Loucy (cell line): ENCODE data around the gene GNB1L.
A peak's percentile ranks its signal among the peaks of the same experiment; 100 is the strongest.

Experiments used
- H2AFZ ChIP-seq: fragments of 200-600 bp; sonication (generic); 2 replicates; pipeline ENCODE4 v1.6.0; 2016; ENCODE audit warnings: antibody characterized with exemption, mild to moderate bottlenecking, low read length, moderate library complexity
- H3F3A ChIP-seq: fragments of 200-600 bp; 2 replicates; pipeline ENCODE4 v1.6.0; 2016; ENCODE audit warnings: antibody characterized with exemption, low read depth, mild to moderate bottlenecking
- H3K27me3 ChIP-seq: fragments of 200-600 bp; sonication (generic); 2 replicates; pipeline ENCODE4 v1.6.1; 2014; ENCODE audit warnings: low read length, mild to moderate bottlenecking; ENCODE audit not compliant: insufficient read depth, poor library complexity, severe bottlenecking
- H3K36me3 ChIP-seq: fragments of 200-600 bp; sonication (generic); 2 replicates; pipeline ENCODE4 v1.6.1; 2016; ENCODE audit warnings: low read length; ENCODE audit not compliant: insufficient read depth
- H3K4me1 ChIP-seq: fragments of 200-600 bp; sonication (generic); 2 replicates; pipeline ENCODE4 v1.5.1; 2014; ENCODE audit warnings: low read length, mild to moderate bottlenecking; ENCODE audit not compliant: insufficient read depth, poor library complexity, severe bottlenecking
- H3K4me2 ChIP-seq: fragments of 200-600 bp; sonication (generic); 2 replicates; pipeline ENCODE4 v1.6.0; 2014; ENCODE audit warnings: antibody characterized with exemption, low read length, low read depth, mild to moderate bottlenecking; ENCODE audit not compliant: poor library complexity, severe bottlenecking
- H3K4me3 ChIP-seq: fragments of 200-600 bp; sonication (generic); 2 replicates; pipeline ENCODE4 v1.5.1; 2014; ENCODE audit warnings: low read length, mild to moderate bottlenecking, mixed read lengths; ENCODE audit not compliant: poor library complexity, severe bottlenecking
- H3K79me2 ChIP-seq: fragments of 200-600 bp; sonication (generic); 2 replicates; pipeline ENCODE4 v1.6.1; 2014; ENCODE audit warnings: low read length; ENCODE audit not compliant: insufficient read depth
- H3K9ac ChIP-seq: fragments of 200-600 bp; sonication (generic); 2 replicates; pipeline ENCODE4 v1.6.0; 2014; ENCODE audit warnings: mild to moderate bottlenecking, low read depth, low read length, moderate library complexity; ENCODE audit not compliant: poor library complexity, severe bottlenecking
- H3K9me2 ChIP-seq: fragments of 200-600 bp; sonication (generic); replicated peaks from 2 replicates; pipeline ENCODE4 v1.6.1; 2016; ENCODE audit warnings: low read depth, low read length, mixed read lengths
- H3K9me3 ChIP-seq: fragments of 200-600 bp; sonication (generic); 2 replicates; pipeline ENCODE4 v1.6.1; 2014; ENCODE audit warnings: mild to moderate bottlenecking, antibody characterized with exemption, low read length, low read depth; ENCODE audit not compliant: insufficient read depth
- H4K20me1 ChIP-seq: fragments of 200-600 bp; sonication (generic); 2 replicates; pipeline ENCODE4 v1.6.0; 2014; ENCODE audit warnings: antibody characterized with exemption, low read length, mild to moderate bottlenecking; ENCODE audit not compliant: insufficient read depth, poor library complexity, severe bottlenecking
- EZH2phosphoT487 ChIP-seq: fragments of 200-600 bp; IDR thresholded peaks from 2 replicates; pipeline ENCODE4 v1.6.1; 2018; ENCODE audit warnings: antibody characterized with exemption, mild to moderate bottlenecking, moderate library complexity, borderline replicate concordance
- TF ChIP-seq, protein P1 (sequence below): fragments of 200-600 bp; sonication (generic); conservative IDR thresholded peaks from 2 replicates; pipeline ENCODE4 v1.5.1; 2014; ENCODE audit warnings: mild to moderate bottlenecking, antibody characterized with exemption, low read length

GNB1L gene

DNA sequence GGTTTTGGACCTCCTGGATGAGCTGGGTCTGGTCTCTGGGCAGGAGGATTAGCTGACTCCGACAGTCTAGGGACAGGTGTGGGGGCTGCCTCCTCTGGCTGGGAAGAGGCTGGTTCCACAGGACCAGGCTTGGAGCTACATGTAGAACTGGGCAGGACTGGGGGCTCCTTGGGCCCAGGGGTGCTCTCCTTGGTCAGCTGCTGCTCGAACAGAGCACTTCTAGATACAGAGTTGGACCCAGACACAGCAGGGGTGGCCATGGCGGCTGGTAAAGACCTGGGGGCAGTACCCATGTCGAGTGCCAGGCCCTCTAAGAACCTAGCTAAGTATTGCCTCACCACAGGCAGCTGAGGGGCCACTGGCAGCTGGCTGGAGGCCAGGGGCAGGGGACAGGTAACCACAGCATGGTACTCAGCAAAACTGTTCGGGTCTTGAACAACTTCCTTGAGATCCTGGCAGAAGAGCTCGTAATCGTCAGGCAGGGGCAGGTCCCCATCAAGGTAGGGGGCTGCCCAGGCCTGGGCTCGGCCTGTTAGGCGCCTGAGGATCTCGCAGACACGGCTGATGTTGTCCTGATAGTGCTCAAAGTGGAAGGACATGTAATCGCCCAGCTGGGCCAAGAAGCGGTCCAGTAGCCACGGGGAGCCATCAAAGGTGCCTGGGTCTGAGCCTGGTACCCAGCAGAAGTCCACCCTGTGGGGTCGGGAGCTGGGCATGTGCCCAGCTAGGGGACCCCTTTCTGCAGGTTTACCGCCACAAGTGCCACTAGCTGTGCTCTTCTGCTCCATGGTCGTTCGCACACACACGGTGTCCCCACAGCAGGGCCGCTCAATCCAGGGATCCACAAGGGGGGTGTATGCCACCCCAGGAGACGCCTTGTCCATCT lies 3.1 kb downstream of the GNB1L start:
- Histone ChIP-seq H2AFZ (no peak overlapping the region), H4K20me1 (peaks cover 44% of the 10 kb centered on the region), H3K4me1 (peaks cover 33% of the 10 kb centered on the region), H3K27me3 (peaks cover 5% of the 10 kb centered on the region), H3K79me2 (peaks cover 91% of the 10 kb centered on the region), H3K9me2 (no peaks in the 10 kb centered on the region), H3K9ac (peak overlapping the region; percentile 9), H3F3A (no peaks in the 10 kb centered on the region), H3K4me3 (no peak overlapping the region), H3K36me3 (peaks cover 21% of the 10 kb centered on the region; the same call in 1 of the 2 replicates), H3K9me3 (no peaks in the 10 kb centered on the region), H3K4me2 (peak overlapping the region; percentile 97)
- no peak for TF ChIP-seq EZH2phosphoT487
- TF ChIP-seq, protein P1, sequence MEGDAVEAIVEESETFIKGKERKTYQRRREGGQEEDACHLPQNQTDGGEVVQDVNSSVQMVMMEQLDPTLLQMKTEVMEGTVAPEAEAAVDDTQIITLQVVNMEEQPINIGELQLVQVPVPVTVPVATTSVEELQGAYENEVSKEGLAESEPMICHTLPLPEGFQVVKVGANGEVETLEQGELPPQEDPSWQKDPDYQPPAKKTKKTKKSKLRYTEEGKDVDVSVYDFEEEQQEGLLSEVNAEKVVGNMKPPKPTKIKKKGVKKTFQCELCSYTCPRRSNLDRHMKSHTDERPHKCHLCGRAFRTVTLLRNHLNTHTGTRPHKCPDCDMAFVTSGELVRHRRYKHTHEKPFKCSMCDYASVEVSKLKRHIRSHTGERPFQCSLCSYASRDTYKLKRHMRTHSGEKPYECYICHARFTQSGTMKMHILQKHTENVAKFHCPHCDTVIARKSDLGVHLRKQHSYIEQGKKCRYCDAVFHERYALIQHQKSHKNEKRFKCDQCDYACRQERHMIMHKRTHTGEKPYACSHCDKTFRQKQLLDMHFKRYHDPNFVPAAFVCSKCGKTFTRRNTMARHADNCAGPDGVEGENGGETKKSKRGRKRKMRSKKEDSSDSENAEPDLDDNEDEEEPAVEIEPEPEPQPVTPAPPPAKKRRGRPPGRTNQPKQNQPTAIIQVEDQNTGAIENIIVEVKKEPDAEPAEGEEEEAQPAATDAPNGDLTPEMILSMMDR, result no peak

- peak overlapping the region; percentile 97 for H3K4me2 ChIP-seq
- peaks cover 44% of the 10 kb centered on the region for H4K20me1 ChIP-seq
- no peaks in the 10 kb centered on the region for H3K9me3 ChIP-seq
- no peak for TF ChIP-seq EZH2phosphoT487
- TF ChIP-seq, protein P1, result no peak
- H3K9ac ChIP-seq, result no peak overlapping the region
- peaks cover 83% of the 10 kb centered on the region for H3K79me2 ChIP-seq
- H3K4me1 ChIP-seq, result peaks cover 30% of the 10 kb centered on the region
- H3K36me3 ChIP-seq, result peaks cover 21% of the 10 kb centered on the region; the same call in 1 of the 2 replicates
- no peak overlapping the region for H2AFZ ChIP-seq
- H3K27me3 ChIP-seq, result peaks cover 5% of the 10 kb centered on the region
- H3K9me2 ChIP-seq, result no peaks in the 10 kb centered on the region
- no peak overlapping the region for H3K4me3 ChIP-seq
- no peaks in the 10 kb centered on the region for H3F3A ChIP-seq
Measured at GRCh38 chr22:19850763-19851109, 3.9 kb downstream of the GNB1L start.

DNA sequence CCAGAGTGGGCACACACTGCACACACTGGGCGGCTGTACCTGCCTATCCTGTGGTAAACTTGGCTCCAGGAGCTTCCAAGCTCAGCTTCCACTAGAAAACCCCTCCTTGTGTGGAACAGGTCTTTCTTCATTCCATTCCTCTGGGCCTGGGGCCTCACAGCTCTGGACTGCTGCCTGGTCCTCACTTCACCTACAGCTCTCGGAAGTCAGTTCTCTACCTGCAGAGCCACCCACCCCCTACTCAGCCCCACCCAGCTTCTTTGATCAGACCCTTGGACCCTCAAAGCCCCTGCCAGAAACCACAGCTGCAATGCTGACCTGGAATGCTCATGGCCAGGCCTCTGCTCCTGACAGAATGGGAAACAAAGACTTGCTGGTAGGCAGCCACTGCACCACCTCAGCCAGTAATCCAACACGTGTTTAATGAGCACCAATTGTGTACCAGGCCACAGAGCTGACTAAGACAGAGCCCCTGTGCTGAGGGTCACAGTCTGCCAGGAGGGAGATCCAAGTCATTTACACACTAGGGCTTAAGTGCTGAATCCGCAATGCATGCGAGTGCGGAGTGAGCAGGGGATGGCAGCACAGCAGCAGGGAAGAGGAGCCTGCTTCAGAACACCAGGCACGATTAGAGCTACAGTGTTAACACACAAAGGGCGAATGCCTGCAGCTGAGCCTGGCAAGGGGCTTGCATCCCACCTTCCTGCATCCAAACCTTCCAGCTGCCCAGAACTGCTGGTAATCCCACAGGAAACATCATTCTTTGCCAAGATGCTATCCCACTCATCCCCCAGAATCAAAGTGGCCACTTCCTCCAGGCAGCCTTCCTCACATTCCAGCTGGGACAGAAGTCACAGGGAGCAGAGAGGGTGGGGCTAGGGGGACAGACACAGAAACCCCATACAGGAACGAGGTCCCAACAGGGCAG lies 4.6 kb downstream of the GNB1L start:
- no peaks in the 10 kb centered on the region for H3K9me2 ChIP-seq
- no peak overlapping the region for H2AFZ ChIP-seq
- no peak overlapping the region for H3K9ac ChIP-seq
- H3K4me1 ChIP-seq, result peaks cover 34% of the 10 kb centered on the region
- H3K36me3 ChIP-seq, result peaks cover 21% of the 10 kb centered on the region; the same call in 1 of the 2 replicates
- H3K4me3 ChIP-seq, result no peak overlapping the region
- TF ChIP-seq EZH2phosphoT487, result no peak
- TF ChIP-seq, protein P1, result no peak
- H3K79me2 ChIP-seq, result peaks cover 76% of the 10 kb centered on the region
- H4K20me1 ChIP-seq, result peaks cover 44% of the 10 kb centered on the region
- no peaks in the 10 kb centered on the region for H3K9me3 ChIP-seq
- H3K27me3 ChIP-seq, result peaks cover 5% of the 10 kb centered on the region
- peak overlapping the region; percentile 4 for H3K4me2 ChIP-seq
- H3F3A ChIP-seq, result no peaks in the 10 kb centered on the region
